HG03565 (cell line): ENCODE measurements around the gene ABCA7.

Source experiments
- ATAC-seq: cut with Tn5 transposase; IDR thresholded peaks from one replicate; pipeline ENCODE4 v1.9.1; 2021; ENCODE audit warnings: mild to moderate bottlenecking, moderate library complexity; ENCODE audit not compliant: unreplicated experiment

ABCA7 gene

DNA sequence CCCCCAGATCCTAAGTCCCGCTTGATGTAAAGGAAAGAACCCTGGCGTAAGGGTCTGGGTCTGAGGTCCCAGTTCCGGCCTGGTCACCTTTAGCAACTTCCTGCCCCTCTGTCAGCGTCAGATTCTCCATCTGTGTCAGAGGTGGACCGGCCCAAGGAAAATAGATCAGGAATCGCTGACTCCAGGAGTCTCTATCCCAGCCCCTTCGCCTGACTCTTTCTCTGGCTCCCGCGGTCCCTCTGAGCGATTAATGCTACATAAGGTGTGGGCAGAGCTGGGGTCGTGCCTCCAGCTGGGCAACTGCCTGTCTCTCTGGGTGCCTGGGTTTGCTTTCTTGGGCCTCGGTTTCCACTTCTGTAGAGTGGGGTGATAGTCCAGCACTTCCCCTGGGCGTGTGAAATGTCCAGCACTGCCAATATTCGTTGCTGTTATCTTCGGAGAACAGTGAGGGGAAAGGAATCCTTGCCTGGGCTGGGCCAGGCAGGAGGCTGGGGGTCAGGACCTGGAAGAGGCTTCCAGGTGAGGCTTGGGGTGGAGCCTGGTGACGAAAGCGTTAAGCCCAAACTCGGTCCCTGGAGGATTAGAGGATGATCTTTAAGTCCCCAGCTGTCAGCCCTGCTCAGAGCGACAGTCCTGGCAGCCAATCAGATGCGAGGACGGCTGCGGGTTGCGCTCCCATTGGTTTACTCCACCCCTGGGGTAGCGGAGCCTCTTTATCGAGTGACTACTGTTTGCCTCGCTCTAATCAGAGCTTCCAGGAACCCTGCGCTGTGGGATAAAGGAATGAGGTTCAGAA, 767 bp downstream of the ABCA7 start:
- ATAC-seq = peak; percentile 35

GRCh38 chr19:1041272-1041834, 1.4 kb downstream of the ABCA7 start:
- ATAC-seq = no peak

GRCh38 chr19:1041835-1042685, 2.2 kb downstream of the ABCA7 start:
- no peak for ATAC-seq

DNA sequence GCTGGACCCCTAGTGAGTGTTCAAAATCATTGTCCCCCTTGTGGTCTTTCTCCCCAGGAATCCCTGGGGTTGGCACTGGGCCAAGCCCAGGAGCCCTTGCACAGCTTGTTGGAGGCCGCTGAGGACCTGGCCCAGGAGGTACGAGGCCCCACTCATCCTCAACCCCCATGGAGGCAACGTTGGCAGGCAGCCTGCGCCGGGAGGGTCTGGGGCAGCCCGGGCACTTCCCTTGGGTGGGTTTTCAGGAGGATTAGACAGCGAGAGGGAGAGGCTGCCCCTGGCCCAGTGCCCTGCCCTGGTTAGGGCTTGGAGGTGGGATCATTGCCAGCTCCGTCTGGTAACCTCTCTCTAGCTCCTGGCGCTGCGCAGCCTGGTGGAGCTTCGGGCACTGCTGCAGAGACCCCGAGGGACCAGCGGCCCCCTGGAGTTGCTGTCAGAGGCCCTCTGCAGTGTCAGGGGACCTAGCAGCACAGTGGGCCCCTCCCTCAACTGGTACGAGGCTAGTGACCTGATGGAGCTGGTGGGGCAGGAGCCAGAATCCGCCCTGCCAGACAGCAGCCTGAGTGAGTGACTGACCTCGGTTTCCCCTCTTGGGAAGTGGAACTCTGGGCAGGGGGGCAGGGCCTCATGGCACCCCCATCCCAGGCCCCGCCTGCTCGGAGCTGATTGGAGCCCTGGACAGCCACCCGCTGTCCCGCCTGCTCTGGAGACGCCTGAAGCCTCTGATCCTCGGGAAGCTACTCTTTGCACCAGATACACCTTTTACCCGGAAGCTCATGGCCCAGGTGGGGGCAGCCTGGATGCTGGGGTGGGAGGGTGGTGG, 3.0 kb downstream of the ABCA7 start:
- no peak for ATAC-seq

DNA sequence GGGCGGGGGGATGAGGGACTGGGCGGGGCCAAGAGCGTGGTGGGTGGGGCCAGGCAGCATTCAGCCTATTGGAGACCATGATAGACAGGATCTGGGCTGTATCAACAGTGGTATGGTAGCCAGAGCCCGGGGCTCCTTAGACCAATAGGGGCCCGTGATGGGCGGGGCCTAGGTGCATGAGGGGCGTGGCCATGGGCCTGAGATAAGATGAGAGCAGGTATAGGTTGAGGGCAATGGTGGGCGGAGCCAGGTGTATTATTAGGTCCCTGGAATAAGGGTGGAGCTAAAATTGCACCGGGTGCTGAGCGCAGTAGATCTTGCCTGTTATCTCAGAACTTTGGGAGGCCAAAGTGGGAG, 5.3 kb downstream of the ABCA7 start:
- peak; percentile 37 for ATAC-seq

GRCh38 chr19:1046117-1046626, 6.3 kb downstream of the ABCA7 start:
- ATAC-seq = no peak

GRCh38 chr19:1046836-1047695, 7.2 kb downstream of the ABCA7 start:
- ATAC-seq = no peak

GRCh38 chr19:1047696-1048147, 7.8 kb downstream of the ABCA7 start:
- ATAC-seq = no peak

GRCh38 chr19:1049106-1049505, 9.2 kb downstream of the ABCA7 start:
- no peak for ATAC-seq

DNA sequence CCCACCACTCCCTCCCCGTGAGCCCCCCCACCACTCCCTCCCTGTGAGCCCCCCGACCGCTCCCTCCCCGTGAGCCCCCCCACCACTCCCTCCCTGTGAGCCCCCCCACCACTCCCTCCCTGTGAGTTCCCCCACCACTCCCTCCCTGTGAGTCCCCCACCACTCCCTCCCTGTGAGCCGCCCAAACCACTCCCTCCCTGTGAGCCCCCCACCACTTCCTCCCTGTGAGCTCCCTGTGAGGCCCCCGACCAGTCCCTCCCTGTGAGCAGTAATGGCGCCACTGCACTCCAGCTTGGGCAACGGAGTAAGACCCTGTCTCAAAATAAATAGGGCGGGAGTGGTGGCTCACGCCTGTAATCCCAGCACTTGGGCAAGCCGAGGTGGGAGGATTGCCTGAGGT, 9.9 kb downstream of the ABCA7 start:
- ATAC-seq = no peak

GRCh38 chr19:1050989-1051788, 11.3 kb downstream of the ABCA7 start:
- no peak for ATAC-seq

- no peak for ATAC-seq
Observed at GRCh38 chr19:1051791-1052190, 11.9 kb downstream of the ABCA7 start.

- no peak for ATAC-seq
Observed at GRCh38 chr19:1052349-1052975, 12.6 kb downstream of the ABCA7 start.

GRCh38 chr19:1053176-1054101, 13.5 kb downstream of the ABCA7 start:
- ATAC-seq = no peak

GRCh38 chr19:1054102-1055027, 14.5 kb downstream of the ABCA7 start:
- no peak for ATAC-seq

DNA sequence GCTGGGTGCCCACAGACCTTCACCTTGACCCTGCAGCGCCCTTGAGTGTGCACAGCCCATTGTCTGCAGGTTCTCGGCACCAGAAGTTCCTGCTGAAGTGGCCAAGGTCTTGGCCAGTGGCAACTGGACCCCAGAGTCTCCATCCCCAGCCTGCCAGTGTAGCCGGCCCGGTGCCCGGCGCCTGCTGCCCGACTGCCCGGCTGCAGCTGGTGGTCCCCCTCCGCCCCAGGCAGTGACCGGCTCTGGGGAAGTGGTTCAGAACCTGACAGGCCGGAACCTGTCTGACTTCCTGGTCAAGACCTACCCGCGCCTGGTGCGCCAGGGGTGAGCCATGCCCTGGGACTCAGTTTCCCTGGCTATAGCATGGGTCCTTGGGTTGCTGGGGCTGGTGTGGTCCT, 15.1 kb downstream of the ABCA7 start:
- ATAC-seq = no peak
